RWPE2 (cell line): ENCODE results near the gene CYP3A5.

Experiments
- ATAC-seq: fragments of 200-7000 bp; cut with Tn5 transposase; 3 replicates; pipeline ENCODE4 v1.9.1; 2021; ENCODE audit warnings: low read depth
- DNase-seq: peaks from one replicate; pipeline ENCODE4 v3.0.0-alpha.2; 2020; ENCODE audit warnings: low spot score
- H3K27ac ChIP-seq: fragments of 450-650 bp; 2 replicates; pipeline ENCODE4 v1.5.1; 2017; ENCODE audit warnings: mild to moderate bottlenecking; ENCODE audit not compliant: poor library complexity, severe bottlenecking
- H3K27me3 ChIP-seq: fragments of 250-450 bp; sonication (Bioruptor Pico); 2 replicates; pipeline ENCODE4 v1.5.1; 2021; ENCODE audit warnings: mild to moderate bottlenecking, moderate library complexity; ENCODE audit not compliant: insufficient read depth, poor library complexity, severe bottlenecking
- H3K36me3 ChIP-seq: fragments of 250-450 bp; sonication (Bioruptor Pico); 2 replicates; pipeline ENCODE4 v1.5.1; 2020; ENCODE audit warnings: low read depth, mild to moderate bottlenecking, moderate library complexity
- H3K4me1 ChIP-seq: fragments of 250-450 bp; sonication (Bioruptor Pico); 2 replicates; pipeline ENCODE4 v1.5.1; 2021; ENCODE audit warnings: mild to moderate bottlenecking, moderate library complexity; ENCODE audit not compliant: insufficient read depth, poor library complexity, severe bottlenecking
- H3K4me3 ChIP-seq: fragments of 250-450 bp; sonication (Bioruptor Pico); 2 replicates; pipeline ENCODE4 v1.5.1; 2021; ENCODE audit warnings: mild to moderate bottlenecking, moderate library complexity; ENCODE audit not compliant: severe bottlenecking
- H3K9me3 ChIP-seq: fragments of 250-450 bp; sonication (Bioruptor Pico); 2 replicates; pipeline ENCODE4 v1.5.1; 2021; ENCODE audit warnings: mild to moderate bottlenecking, moderate library complexity; ENCODE audit not compliant: severe bottlenecking
- TF ChIP-seq, protein P1 (sequence below): fragments of 450-650 bp; IDR thresholded peaks from one replicate; pipeline ENCODE4 v1.5.1; 2017; ENCODE audit warnings: mild to moderate bottlenecking, moderate library complexity; ENCODE audit not compliant: poor library complexity, severe bottlenecking

The CYP3A5 gene

GRCh38 chr7:99607548-99607947 is 72.2 kb downstream of the CYP3A5 start:
- ATAC-seq (no peak), DNase-seq (no peak)
- Histone ChIP-seq H3K9me3 (no peaks in the 10 kb centered on the region), H3K36me3 (no peaks in the 10 kb centered on the region), H3K4me3 (no peak overlapping the region), H3K27me3 (no peaks in the 10 kb centered on the region), H3K27ac (no peak overlapping the region), H3K4me1 (no peaks in the 10 kb centered on the region)
- TF ChIP-seq, protein P1, sequence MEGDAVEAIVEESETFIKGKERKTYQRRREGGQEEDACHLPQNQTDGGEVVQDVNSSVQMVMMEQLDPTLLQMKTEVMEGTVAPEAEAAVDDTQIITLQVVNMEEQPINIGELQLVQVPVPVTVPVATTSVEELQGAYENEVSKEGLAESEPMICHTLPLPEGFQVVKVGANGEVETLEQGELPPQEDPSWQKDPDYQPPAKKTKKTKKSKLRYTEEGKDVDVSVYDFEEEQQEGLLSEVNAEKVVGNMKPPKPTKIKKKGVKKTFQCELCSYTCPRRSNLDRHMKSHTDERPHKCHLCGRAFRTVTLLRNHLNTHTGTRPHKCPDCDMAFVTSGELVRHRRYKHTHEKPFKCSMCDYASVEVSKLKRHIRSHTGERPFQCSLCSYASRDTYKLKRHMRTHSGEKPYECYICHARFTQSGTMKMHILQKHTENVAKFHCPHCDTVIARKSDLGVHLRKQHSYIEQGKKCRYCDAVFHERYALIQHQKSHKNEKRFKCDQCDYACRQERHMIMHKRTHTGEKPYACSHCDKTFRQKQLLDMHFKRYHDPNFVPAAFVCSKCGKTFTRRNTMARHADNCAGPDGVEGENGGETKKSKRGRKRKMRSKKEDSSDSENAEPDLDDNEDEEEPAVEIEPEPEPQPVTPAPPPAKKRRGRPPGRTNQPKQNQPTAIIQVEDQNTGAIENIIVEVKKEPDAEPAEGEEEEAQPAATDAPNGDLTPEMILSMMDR, result no peak

GRCh38 chr7:99606531-99606930 is 73.3 kb downstream of the CYP3A5 start:
- DNase-seq (no peak), ATAC-seq (no peak)
- TF ChIP-seq, protein P1, result no peak
- H3K27me3 ChIP-seq, result no peaks in the 10 kb centered on the region
- H3K4me1 ChIP-seq, result no peaks in the 10 kb centered on the region
- no peaks in the 10 kb centered on the region for H3K9me3 ChIP-seq
- no peak overlapping the region for H3K27ac ChIP-seq
- H3K36me3 ChIP-seq, result no peaks in the 10 kb centered on the region
- no peak overlapping the region for H3K4me3 ChIP-seq

GRCh38 chr7:99605527-99605926 is 74.3 kb downstream of the CYP3A5 start:
- Histone ChIP-seq H3K27ac (no peak overlapping the region), H3K4me1 (no peaks in the 10 kb centered on the region), H3K4me3 (no peak overlapping the region), H3K27me3 (no peaks in the 10 kb centered on the region), H3K36me3 (no peaks in the 10 kb centered on the region), H3K9me3 (no peaks in the 10 kb centered on the region)
- no peak for ATAC-seq
- TF ChIP-seq, protein P1, result no peak
- DNase-seq, result no peak

GRCh38 chr7:99601656-99602310 is 78.0 kb downstream of the CYP3A5 start:
- no peak overlapping the region for H3K27ac ChIP-seq
- ATAC-seq (no peak), DNase-seq (no peak)
- H3K4me3 ChIP-seq, result no peak overlapping the region
- TF ChIP-seq, protein P1, result no peak
- no peaks in the 10 kb centered on the region for H3K9me3 ChIP-seq
- H3K4me1 ChIP-seq, result no peaks in the 10 kb centered on the region
- H3K27me3 ChIP-seq, result no peaks in the 10 kb centered on the region
- H3K36me3 ChIP-seq, result no peaks in the 10 kb centered on the region

- Histone ChIP-seq H3K36me3 (no peaks in the 10 kb centered on the region), H3K4me3 (no peak overlapping the region), H3K9me3 (no peaks in the 10 kb centered on the region), H3K27me3 (no peaks in the 10 kb centered on the region), H3K4me1 (no peaks in the 10 kb centered on the region), H3K27ac (no peak overlapping the region)
- ATAC-seq (no peak), DNase-seq (no peak)
- TF ChIP-seq, protein P1, result no peak
Observed at GRCh38 chr7:99599836-99600235, 80.0 kb downstream of the CYP3A5 start.
